WTC11 (cell line): ENCODE measurements around the gene MZT2B.
"Not testable (repeated sequence)": the region's sequence is repeated elsewhere in the genome, so short reads cannot be mapped to it uniquely, and the experiment has no call there.

Experiments
- CTCF ChIP-seq: fragments of 200-600 bp; IDR thresholded peaks from 2 replicates; pipeline ENCODE4 v1.8.0; 2022; ENCODE audit warnings: antibody characterized with exemption
- ZSCAN18 ChIP-seq: fragments of 250-450 bp; sonication (Bioruptor Pico); IDR thresholded peaks from 2 replicates; pipeline ENCODE4 v2.1.2; 2022; ENCODE audit warnings: mild to moderate bottlenecking, moderate library complexity

- not testable (repeated sequence) for TF ChIP-seq CTCF; ZSCAN18 (CRISPR knock-in tag)
Observed at GRCh38 chr2:130153721-130154422, 28.2 kb upstream of the MZT2B start.
